Activated naive CD4-positive, alpha-beta T cell treated with anti-CD3 and anti-CD28 coated beads, Interleukin-2, amount 10 ng/mL, durations not matched to agents 7 days and 5 days (primary cell): ENCODE results near the gene ADAMTS3.

Experiments
- CTCF ChIA-PET: fragments of 350-600 bp; sonication (Branson Sonifier 250); formaldehyde crosslinking; loops from one replicate; lab custom pipeline; 2021; ENCODE audit warnings: antibody characterized with exemption; lab: Charles Lee
- DNase-seq: peaks from one replicate; pipeline ENCODE4 v3.0.0-alpha.2; 2020
- H3K27ac Mint-ChIP-seq: one replicate; pipeline ENCODE4 v1.8.0; 2021; ENCODE audit warnings: mild to moderate bottlenecking, moderate library complexity, mixed read lengths
- H3K27me3 Mint-ChIP-seq: one replicate; pipeline ENCODE4 v1.8.0; 2021; ENCODE audit warnings: mild to moderate bottlenecking, mixed read lengths
- H3K36me3 Mint-ChIP-seq: one replicate; pipeline ENCODE4 v1.8.0; 2021; ENCODE audit warnings: mixed read lengths
- H3K4me1 Mint-ChIP-seq: one replicate; pipeline ENCODE4 v1.8.0; 2021; ENCODE audit warnings: mixed read lengths
- H3K4me3 Mint-ChIP-seq: one replicate; pipeline ENCODE4 v1.8.0; 2021; ENCODE audit warnings: mild to moderate bottlenecking, moderate library complexity, mixed read lengths
- H3K9me3 Mint-ChIP-seq: one replicate; pipeline ENCODE4 v1.8.0; 2021; ENCODE audit warnings: mixed read lengths

The ADAMTS3 gene

GRCh38 chr4:72275381-72275780 is 293.6 kb downstream of the ADAMTS3 start:
- Mint-ChIP-seq H3K4me3 (no peak overlapping the region), H3K9me3 (no peaks in the 10 kb centered on the region), H3K27ac (no peak overlapping the region), H3K36me3 (no peaks in the 10 kb centered on the region), H3K27me3 (no peaks in the 10 kb centered on the region), H3K4me1 (no peaks in the 10 kb centered on the region)
- DNase-seq = no peak
- CTCF ChIA-PET = no interaction called here

- H3K4me1 Mint-ChIP-seq = no peaks in the 10 kb centered on the region
- CTCF ChIA-PET = no interaction called here
- no peak overlapping the region for H3K27ac Mint-ChIP-seq
- H3K4me3 Mint-ChIP-seq = no peak overlapping the region
- no peak for DNase-seq
- H3K27me3 Mint-ChIP-seq = no peaks in the 10 kb centered on the region
- no peaks in the 10 kb centered on the region for H3K9me3 Mint-ChIP-seq
- H3K36me3 Mint-ChIP-seq = no peaks in the 10 kb centered on the region
Observed at GRCh38 chr4:72274251-72274650, 294.8 kb downstream of the ADAMTS3 start.

- CTCF ChIA-PET = no interaction called here
- DNase-seq = no peak
- Mint-ChIP-seq H3K4me1 (no peaks in the 10 kb centered on the region), H3K4me3 (no peak overlapping the region), H3K27me3 (no peaks in the 10 kb centered on the region), H3K27ac (no peak overlapping the region), H3K9me3 (peaks cover 2% of the 10 kb centered on the region), H3K36me3 (no peaks in the 10 kb centered on the region)
Observed at GRCh38 chr4:72255269-72255668, 313.8 kb downstream of the ADAMTS3 start.

- Mint-ChIP-seq H3K9me3 (no peaks in the 10 kb centered on the region), H3K27me3 (no peaks in the 10 kb centered on the region), H3K36me3 (no peaks in the 10 kb centered on the region), H3K27ac (no peak overlapping the region), H3K4me1 (no peaks in the 10 kb centered on the region), H3K4me3 (no peak overlapping the region)
- DNase-seq = no peak
- CTCF ChIA-PET = interaction anchor here (0.7 kb wide), 1 partner anchor 546 kb away, joined by 3 read pairs; no protein-coding TSS in a partner anchor
Observed at GRCh38 chr4:72243641-72244040, 325.4 kb downstream of the ADAMTS3 start.

GRCh38 chr4:72239487-72240116 is 329.4 kb downstream of the ADAMTS3 start:
- Mint-ChIP-seq H3K9me3 (no peaks in the 10 kb centered on the region), H3K4me3 (no peak overlapping the region), H3K4me1 (no peaks in the 10 kb centered on the region), H3K27me3 (no peaks in the 10 kb centered on the region), H3K36me3 (no peaks in the 10 kb centered on the region), H3K27ac (no peak overlapping the region)
- no peak for DNase-seq
- CTCF ChIA-PET = no interaction called here
